Osteocyte (in vitro differentiated cells): ENCODE data around the gene TGFBR3. TPM values are rescaled to one million over a fixed set of nuclear protein-coding genes. Genes with fewer than 3 reads are reported as not detected.
A peak's percentile ranks its signal among the peaks of the same experiment; 100 is the strongest.

Experiments used
- DNase-seq: peaks from one replicate; pipeline ENCODE4 v3.0.0; 2021; ENCODE audit warnings: mixed read lengths; ENCODE audit not compliant: unreplicated experiment; ENCODE audit errors: extremely low spot score
- H3K27ac Mint-ChIP-seq: one replicate; pipeline ENCODE4 v1.8.0; 2021; ENCODE audit warnings: mild to moderate bottlenecking, mixed read lengths; ENCODE audit not compliant: unreplicated experiment
- H3K27me3 Mint-ChIP-seq: one replicate; pipeline ENCODE4 v1.8.0; 2021; ENCODE audit warnings: mixed read lengths; ENCODE audit not compliant: unreplicated experiment
- H3K36me3 Mint-ChIP-seq: one replicate; pipeline ENCODE4 v1.8.0; 2021; ENCODE audit warnings: mixed read lengths; ENCODE audit not compliant: unreplicated experiment
- H3K4me1 Mint-ChIP-seq: one replicate; pipeline ENCODE4 v1.8.0; 2021; ENCODE audit warnings: mixed read lengths; ENCODE audit not compliant: unreplicated experiment
- H3K4me3 Mint-ChIP-seq: one replicate; pipeline ENCODE4 v1.8.0; 2021; ENCODE audit warnings: mild to moderate bottlenecking, moderate library complexity, mixed read lengths; ENCODE audit not compliant: unreplicated experiment
- H3K9me3 Mint-ChIP-seq: one replicate; pipeline ENCODE4 v1.8.0; 2021; ENCODE audit warnings: mixed read lengths; ENCODE audit not compliant: unreplicated experiment
- CTCF ChIP-seq: fragments of 200-600 bp; sonication (generic); IDR thresholded peaks from 2 replicates; pipeline ENCODE4 v1.5.0; 2021; ENCODE audit warnings: antibody characterized with exemption, mild to moderate bottlenecking, moderate library complexity
- total RNA-seq: library from RNA; stranded (reverse); gene quantifications from 2 replicates; pipeline ENCODE4 v1.2.1, GENCODE V29; 2021

Gene TGFBR3
- total RNA-seq, 1 donor from 2014 or later = 14.1 TPM

- Mint-ChIP-seq H3K4me3 (no peak overlapping the region), H3K27me3 (no peaks in the 10 kb centered on the region), H3K36me3 (peaks cover 2% of the 10 kb centered on the region), H3K9me3 (no peaks in the 10 kb centered on the region), H3K27ac (no peak overlapping the region), H3K4me1 (peaks cover 27% of the 10 kb centered on the region)
- DNase-seq = no peak
- no peak for TF ChIP-seq CTCF
Measured at GRCh38 chr1:91827087-91827458, 58.9 kb downstream of the TGFBR3 start.

DNA sequence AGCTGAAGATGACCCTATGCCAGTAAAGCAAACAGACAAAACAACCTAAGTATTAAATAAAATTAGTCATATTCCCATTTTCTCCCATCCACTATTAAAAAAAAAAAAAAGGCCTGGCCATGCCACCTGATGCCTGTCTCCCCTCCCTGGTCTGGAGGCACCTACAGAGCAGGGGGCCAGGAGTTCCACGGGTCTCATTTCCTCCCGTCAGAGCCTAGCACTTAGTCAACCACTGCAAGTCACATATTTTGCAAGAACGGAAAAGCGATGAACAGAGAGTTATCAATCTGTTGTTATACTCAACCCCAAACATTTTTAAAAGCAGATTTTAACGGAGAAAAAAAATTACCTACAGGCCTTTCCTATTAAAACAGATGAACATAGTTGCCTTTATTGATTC lies 59.3 kb downstream of the TGFBR3 start:
- Mint-ChIP-seq H3K4me3 (no peak overlapping the region), H3K4me1 (peaks cover 27% of the 10 kb centered on the region), H3K9me3 (no peaks in the 10 kb centered on the region), H3K27me3 (no peaks in the 10 kb centered on the region), H3K27ac (peak overlapping the region; percentile 7), H3K36me3 (peaks cover 2% of the 10 kb centered on the region)
- no peak for TF ChIP-seq CTCF
- no peak for DNase-seq

DNA sequence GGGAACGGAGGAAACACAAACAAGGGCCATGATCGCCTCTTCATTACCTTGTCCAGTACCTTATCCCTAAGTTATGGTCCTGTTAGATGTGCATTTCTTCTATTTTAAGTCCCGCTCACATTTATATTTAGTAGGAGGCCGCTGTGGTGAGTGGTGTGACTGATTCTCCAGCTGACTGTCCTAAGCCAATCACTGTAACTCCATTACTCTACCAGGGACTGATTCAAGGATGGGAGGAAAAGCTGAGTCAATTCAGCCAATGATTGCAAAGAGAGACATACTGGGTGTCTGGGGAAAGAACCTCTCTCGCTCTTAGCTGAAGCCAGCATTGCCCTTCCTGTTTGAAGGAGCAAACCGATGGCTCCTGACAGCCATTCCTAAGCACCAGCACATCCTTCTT lies 59.7 kb downstream of the TGFBR3 start:
- Mint-ChIP-seq H3K4me3 (no peak overlapping the region), H3K27me3 (no peaks in the 10 kb centered on the region), H3K27ac (no peak overlapping the region), H3K4me1 (peaks cover 25% of the 10 kb centered on the region), H3K36me3 (peaks cover 2% of the 10 kb centered on the region), H3K9me3 (no peaks in the 10 kb centered on the region)
- TF ChIP-seq CTCF = no peak
- DNase-seq = no peak

- DNase-seq = no peak
- Mint-ChIP-seq H3K4me3 (no peak overlapping the region), H3K4me1 (peaks cover 30% of the 10 kb centered on the region), H3K27me3 (no peaks in the 10 kb centered on the region), H3K9me3 (no peaks in the 10 kb centered on the region), H3K36me3 (peaks cover 2% of the 10 kb centered on the region), H3K27ac (no peak overlapping the region)
- no peak for TF ChIP-seq CTCF
Measured at GRCh38 chr1:91821126-91821868, 64.7 kb downstream of the TGFBR3 start.

GRCh38 chr1:91819038-91819788 lies 66.7 kb downstream of the TGFBR3 start:
- TF ChIP-seq CTCF = no peak
- H3K27me3 Mint-ChIP-seq = no peaks in the 10 kb centered on the region
- H3K36me3 Mint-ChIP-seq = no peaks in the 10 kb centered on the region
- peak overlapping the region; percentile 76 for H3K27ac Mint-ChIP-seq
- H3K4me1 Mint-ChIP-seq = peaks cover 43% of the 10 kb centered on the region
- H3K4me3 Mint-ChIP-seq = no peak overlapping the region
- no peaks in the 10 kb centered on the region for H3K9me3 Mint-ChIP-seq
- DNase-seq = no peak
